ENCODE data around the gene KCNK15.

DNA sequence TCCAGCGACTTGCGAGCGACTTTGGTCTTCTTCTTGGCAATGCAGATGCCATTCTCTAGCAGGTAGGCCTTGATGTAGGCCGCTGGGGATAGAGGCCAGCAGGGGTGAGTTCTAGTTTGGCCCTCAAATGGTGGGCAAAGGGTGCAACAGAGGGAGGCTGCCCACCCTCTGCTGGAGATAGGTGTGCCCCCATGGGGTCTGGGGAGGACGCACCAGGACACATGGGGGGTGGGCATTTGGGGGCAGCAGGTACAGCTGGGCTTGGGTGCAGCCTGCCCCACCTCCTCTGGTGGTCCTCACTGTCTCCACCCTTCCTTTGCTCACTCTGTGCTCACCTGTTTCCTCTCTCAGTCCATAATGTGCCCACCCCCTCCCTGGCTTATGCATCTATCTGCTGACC lies 11.3 kb downstream of the KCNK15 start:
- TF ChIP-seq, protein P1, sequence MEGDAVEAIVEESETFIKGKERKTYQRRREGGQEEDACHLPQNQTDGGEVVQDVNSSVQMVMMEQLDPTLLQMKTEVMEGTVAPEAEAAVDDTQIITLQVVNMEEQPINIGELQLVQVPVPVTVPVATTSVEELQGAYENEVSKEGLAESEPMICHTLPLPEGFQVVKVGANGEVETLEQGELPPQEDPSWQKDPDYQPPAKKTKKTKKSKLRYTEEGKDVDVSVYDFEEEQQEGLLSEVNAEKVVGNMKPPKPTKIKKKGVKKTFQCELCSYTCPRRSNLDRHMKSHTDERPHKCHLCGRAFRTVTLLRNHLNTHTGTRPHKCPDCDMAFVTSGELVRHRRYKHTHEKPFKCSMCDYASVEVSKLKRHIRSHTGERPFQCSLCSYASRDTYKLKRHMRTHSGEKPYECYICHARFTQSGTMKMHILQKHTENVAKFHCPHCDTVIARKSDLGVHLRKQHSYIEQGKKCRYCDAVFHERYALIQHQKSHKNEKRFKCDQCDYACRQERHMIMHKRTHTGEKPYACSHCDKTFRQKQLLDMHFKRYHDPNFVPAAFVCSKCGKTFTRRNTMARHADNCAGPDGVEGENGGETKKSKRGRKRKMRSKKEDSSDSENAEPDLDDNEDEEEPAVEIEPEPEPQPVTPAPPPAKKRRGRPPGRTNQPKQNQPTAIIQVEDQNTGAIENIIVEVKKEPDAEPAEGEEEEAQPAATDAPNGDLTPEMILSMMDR (IDR thresholded peaks at IDR 0.05): no peak
- no peak for TF ChIP-seq POLR2A (IDR thresholded peaks at IDR 0.05)

Data from thyroid gland (tissue), 4 donors.